K562 (cell line): ENCODE data around the gene GFOD1. TPM values are rescaled to one million over a fixed set of nuclear protein-coding genes. Genes with fewer than 3 reads are reported as not detected.

Source experiments
- ARNT ChIP-seq, 2 experiments: fragments of 450-650 bp; IDR thresholded peaks; 2 replicates each; pipeline ENCODE4 v1.6.1; 2016; ENCODE audit warnings: mild to moderate bottlenecking in 1 of 2
- E2F6 ChIP-seq, 2 experiments: IDR thresholded peaks; 2 replicates each; pipeline ENCODE4 v1.6.1; 2011; ENCODE audit warnings: borderline replicate concordance in 1 of 2, control low read depth in 1 of 2, low read depth in 1 of 2, low read length in 1 of 2, mild to moderate bottlenecking in 1 of 2, mixed read lengths in 1 of 2, moderate library complexity in 1 of 2; ENCODE audit not compliant: insufficient read depth in 1 of 2, insufficient read length in 1 of 2, poor library complexity in 1 of 2, severe bottlenecking in 1 of 2; ENCODE audit errors: extremely low read depth in 1 of 2
- GTF2F1 ChIP-seq: IDR thresholded peaks from 2 replicates; pipeline ENCODE4 v1.6.1; 2011; ENCODE audit warnings: low read depth, low read length, improper control_type of control experiment
- HCFC1 ChIP-seq: IDR thresholded peaks from 2 replicates; pipeline ENCODE4 v1.6.1; 2012; ENCODE audit warnings: low read depth, low read length, improper control_type of control experiment
- MTA2 ChIP-seq: fragments of 450-650 bp; IDR thresholded peaks from 2 replicates; pipeline ENCODE4 v1.6.1; 2016; ENCODE audit warnings: low read depth
- STAT5A ChIP-seq: IDR thresholded peaks from 2 replicates; pipeline ENCODE4 v1.6.1; 2012; ENCODE audit warnings: low read length, inconsistent platforms, borderline replicate concordance
- ZNF449 ChIP-seq: fragments of 250-450 bp; sonication (Bioruptor Pico); IDR thresholded peaks from 2 replicates; pipeline ENCODE4 v1.8.0; 2022; ENCODE audit warnings: moderate library complexity, mild to moderate bottlenecking, inconsistent platforms
- polyA plus RNA-seq, 8 experiments: library from polyadenylated mRNA; depleted of rRNA in 4 of 8; stranded (reverse) in 5 of 8; unstranded in 3 of 8; fragments of >200 nt; fragmentation: Nextera tagmentation in 2 of 8; fragmentation: Illumina TruSeq in 1 of 8; extraction: Ambion mirVana in 2 of 8; extraction: Trizol in 1 of 8; gene quantifications; 2 replicates each; pipeline versions ENCODE4 v1.2.1 to v1.2.3, GENCODE V29; 2011 to 2014; ENCODE audit warnings: inconsistent platforms in 1 of 8, missing spikeins in 1 of 8
- total RNA-seq, 7 experiments: library from RNA; depleted of rRNA in 6 of 7; stranded (reverse); fragments of >200 nt in 6 of 7; fragmentation: Illumina TruSeq in 2 of 7; extraction: Trizol in 2 of 7; gene quantifications; 2 replicates each; pipeline versions ENCODE4 v1.2.1 to v1.2.3, GENCODE V29; 2011 to 2021; ENCODE audit warnings: low replicate concordance in 1 of 7
- TF ChIP-seq, protein P1 (sequence below): fragments of 450-650 bp; IDR thresholded peaks from 2 replicates; pipeline ENCODE4 v1.6.1; 2016; ENCODE audit warnings: mild to moderate bottlenecking, moderate library complexity
- TF ChIP-seq, protein P2 (sequence below): fragments of 450-650 bp; conservative IDR thresholded peaks from 2 replicates; pipeline ENCODE4 v1.6.1; 2016; ENCODE audit warnings: missing genetic modification characterization, low read depth, mild to moderate bottlenecking, missing compliant biosample characterization, moderate library complexity

Gene GFOD1
- total and polyA plus RNA-seq, 9 of the 15 experiments (the other 6 are each of a cell fraction or from before 2014, with no cell fraction given): 3.8 to 12.0 (median 8.2) TPM

DNA sequence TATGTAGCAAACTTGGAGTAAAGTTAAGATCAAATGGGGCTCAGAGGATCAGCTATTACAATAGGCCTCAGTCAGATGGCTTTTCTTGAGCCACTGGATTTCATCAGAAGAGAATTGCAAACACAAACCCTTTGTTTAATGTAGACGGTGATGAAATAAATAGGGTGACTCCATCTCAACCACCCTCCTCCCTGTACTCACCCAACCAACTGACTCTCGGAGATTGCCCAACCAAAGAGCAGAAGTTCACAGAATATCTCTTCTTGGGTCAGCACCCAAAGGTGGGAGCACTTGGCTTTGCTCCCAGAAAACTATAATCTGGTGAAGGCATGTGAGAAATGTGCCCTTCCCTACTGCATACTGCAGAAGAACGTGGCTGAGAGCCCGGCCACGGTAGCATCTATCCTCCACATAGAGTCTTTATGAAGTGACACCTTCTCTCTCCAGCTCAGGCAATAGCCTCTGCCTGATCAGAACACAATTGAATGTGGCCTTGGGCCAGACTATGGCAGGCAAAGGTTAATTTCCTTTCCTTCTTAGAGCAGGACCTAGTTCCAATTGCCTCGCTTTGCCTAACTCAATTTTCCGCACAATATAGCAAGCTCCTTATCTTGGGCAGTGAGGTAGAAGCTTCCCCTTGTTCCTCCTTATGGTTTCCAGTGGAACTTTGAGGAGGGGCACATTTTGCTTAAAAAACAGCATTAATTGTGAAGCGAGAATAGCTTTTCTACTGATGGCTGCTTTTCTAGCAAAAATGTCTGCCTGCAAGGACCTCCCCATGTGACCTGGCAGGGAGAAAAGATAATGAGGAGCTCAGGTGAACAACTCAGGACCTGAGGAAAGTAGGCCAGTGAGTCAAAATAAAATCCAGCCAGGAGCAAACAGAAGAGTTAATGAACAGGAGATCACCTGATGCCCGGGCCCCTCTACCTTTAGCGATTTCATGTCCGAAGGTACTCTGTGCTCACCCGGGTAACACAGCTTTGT, 79.4 kb downstream of the GFOD1 start (continued):
- TF ChIP-seq, protein P1, sequence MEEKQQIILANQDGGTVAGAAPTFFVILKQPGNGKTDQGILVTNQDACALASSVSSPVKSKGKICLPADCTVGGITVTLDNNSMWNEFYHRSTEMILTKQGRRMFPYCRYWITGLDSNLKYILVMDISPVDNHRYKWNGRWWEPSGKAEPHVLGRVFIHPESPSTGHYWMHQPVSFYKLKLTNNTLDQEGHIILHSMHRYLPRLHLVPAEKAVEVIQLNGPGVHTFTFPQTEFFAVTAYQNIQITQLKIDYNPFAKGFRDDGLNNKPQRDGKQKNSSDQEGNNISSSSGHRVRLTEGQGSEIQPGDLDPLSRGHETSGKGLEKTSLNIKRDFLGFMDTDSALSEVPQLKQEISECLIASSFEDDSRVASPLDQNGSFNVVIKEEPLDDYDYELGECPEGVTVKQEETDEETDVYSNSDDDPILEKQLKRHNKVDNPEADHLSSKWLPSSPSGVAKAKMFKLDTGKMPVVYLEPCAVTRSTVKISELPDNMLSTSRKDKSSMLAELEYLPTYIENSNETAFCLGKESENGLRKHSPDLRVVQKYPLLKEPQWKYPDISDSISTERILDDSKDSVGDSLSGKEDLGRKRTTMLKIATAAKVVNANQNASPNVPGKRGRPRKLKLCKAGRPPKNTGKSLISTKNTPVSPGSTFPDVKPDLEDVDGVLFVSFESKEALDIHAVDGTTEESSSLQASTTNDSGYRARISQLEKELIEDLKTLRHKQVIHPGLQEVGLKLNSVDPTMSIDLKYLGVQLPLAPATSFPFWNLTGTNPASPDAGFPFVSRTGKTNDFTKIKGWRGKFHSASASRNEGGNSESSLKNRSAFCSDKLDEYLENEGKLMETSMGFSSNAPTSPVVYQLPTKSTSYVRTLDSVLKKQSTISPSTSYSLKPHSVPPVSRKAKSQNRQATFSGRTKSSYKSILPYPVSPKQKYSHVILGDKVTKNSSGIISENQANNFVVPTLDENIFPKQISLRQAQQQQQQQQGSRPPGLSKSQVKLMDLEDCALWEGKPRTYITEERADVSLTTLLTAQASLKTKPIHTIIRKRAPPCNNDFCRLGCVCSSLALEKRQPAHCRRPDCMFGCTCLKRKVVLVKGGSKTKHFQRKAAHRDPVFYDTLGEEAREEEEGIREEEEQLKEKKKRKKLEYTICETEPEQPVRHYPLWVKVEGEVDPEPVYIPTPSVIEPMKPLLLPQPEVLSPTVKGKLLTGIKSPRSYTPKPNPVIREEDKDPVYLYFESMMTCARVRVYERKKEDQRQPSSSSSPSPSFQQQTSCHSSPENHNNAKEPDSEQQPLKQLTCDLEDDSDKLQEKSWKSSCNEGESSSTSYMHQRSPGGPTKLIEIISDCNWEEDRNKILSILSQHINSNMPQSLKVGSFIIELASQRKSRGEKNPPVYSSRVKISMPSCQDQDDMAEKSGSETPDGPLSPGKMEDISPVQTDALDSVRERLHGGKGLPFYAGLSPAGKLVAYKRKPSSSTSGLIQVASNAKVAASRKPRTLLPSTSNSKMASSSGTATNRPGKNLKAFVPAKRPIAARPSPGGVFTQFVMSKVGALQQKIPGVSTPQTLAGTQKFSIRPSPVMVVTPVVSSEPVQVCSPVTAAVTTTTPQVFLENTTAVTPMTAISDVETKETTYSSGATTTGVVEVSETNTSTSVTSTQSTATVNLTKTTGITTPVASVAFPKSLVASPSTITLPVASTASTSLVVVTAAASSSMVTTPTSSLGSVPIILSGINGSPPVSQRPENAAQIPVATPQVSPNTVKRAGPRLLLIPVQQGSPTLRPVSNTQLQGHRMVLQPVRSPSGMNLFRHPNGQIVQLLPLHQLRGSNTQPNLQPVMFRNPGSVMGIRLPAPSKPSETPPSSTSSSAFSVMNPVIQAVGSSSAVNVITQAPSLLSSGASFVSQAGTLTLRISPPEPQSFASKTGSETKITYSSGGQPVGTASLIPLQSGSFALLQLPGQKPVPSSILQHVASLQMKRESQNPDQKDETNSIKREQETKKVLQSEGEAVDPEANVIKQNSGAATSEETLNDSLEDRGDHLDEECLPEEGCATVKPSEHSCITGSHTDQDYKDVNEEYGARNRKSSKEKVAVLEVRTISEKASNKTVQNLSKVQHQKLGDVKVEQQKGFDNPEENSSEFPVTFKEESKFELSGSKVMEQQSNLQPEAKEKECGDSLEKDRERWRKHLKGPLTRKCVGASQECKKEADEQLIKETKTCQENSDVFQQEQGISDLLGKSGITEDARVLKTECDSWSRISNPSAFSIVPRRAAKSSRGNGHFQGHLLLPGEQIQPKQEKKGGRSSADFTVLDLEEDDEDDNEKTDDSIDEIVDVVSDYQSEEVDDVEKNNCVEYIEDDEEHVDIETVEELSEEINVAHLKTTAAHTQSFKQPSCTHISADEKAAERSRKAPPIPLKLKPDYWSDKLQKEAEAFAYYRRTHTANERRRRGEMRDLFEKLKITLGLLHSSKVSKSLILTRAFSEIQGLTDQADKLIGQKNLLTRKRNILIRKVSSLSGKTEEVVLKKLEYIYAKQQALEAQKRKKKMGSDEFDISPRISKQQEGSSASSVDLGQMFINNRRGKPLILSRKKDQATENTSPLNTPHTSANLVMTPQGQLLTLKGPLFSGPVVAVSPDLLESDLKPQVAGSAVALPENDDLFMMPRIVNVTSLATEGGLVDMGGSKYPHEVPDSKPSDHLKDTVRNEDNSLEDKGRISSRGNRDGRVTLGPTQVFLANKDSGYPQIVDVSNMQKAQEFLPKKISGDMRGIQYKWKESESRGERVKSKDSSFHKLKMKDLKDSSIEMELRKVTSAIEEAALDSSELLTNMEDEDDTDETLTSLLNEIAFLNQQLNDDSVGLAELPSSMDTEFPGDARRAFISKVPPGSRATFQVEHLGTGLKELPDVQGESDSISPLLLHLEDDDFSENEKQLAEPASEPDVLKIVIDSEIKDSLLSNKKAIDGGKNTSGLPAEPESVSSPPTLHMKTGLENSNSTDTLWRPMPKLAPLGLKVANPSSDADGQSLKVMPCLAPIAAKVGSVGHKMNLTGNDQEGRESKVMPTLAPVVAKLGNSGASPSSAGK: 0 out of 2 replicates have a peak, but pooled peaks have one; percentile 22
- TF ChIP-seq ZNF449 (CRISPR knock-in tag) (0 out of 2 replicates have a peak, but pooled peaks have one; percentile 35), STAT5A (0 out of 2 replicates have a peak, but pooled peaks have one; percentile 32), ARNT (IDR thresholded peaks at IDR 0.05) (peak in 1 of 2 experiments; percentile 59; a peak in 1 of 4 replicates), HCFC1 (no peak), GTF2F1 (no peak), E2F6 (IDR thresholded peaks at IDR 0.05; ENCODE audit: borderline replicate concordance in 1 of 2, extremely low read depth in 1 of 2, insufficient read depth in 1 of 2, insufficient read length in 1 of 2, low read depth in 1 of 2, low read length in 1 of 2, poor library complexity in 1 of 2, severe bottlenecking in 1 of 2) (peak in 1 of 2 experiments; percentile 19), MTA2 (peak; percentile 40; the same call in 1 of the 2 replicates)
- TF ChIP-seq, protein P2, sequence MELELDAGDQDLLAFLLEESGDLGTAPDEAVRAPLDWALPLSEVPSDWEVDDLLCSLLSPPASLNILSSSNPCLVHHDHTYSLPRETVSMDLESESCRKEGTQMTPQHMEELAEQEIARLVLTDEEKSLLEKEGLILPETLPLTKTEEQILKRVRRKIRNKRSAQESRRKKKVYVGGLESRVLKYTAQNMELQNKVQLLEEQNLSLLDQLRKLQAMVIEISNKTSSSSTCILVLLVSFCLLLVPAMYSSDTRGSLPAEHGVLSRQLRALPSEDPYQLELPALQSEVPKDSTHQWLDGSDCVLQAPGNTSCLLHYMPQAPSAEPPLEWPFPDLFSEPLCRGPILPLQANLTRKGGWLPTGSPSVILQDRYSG (tag): 0 out of 2 replicates have a peak, but pooled peaks have one; percentile 26
